Left renal pelvis (tissue), 4 donors: ENCODE measurements around the gene DIDO1. TPM values are rescaled to one million over a fixed set of nuclear protein-coding genes. Genes with fewer than 3 reads are reported as not detected.

Source experiments
- polyA plus RNA-seq, 4 donors: library from polyadenylated mRNA; unstranded; fragments of 120-200 nt; gene quantifications; one replicate each; pipeline ENCODE4 v1.2.1, GENCODE V29; 2013; ENCODE audit not compliant: insufficient read length in 4 of 4

The DIDO1 gene
- polyA plus RNA-seq, 4 donors, result 53.4 to 60.9 (median 59.5) TPM

Other genes starting within 250 kb of the DIDO1 start
- gene NTSR1, start 217.7 kb downstream of the DIDO1 start, polyA plus RNA-seq, result 1 to 10 TPM in 3 of 4 donors, under 1 TPM in 1; 0.10 to 1.4 (median 1.2) TPM
- 10 to 100 TPM; 14.8 to 17.2 (median 16.5) TPM for gene MRGBP, start 130.0 kb downstream of the DIDO1 start, polyA plus RNA-seq
- gene OGFR, start 121.7 kb downstream of the DIDO1 start, polyA plus RNA-seq, result 10 to 100 TPM; 20.6 to 36.1 (median 26.8) TPM
- 10 to 100 TPM; 17.5 to 51.8 (median 23.4) TPM for gene COL9A3, start 109.5 kb downstream of the DIDO1 start, polyA plus RNA-seq
- gene TCFL5, start 64.7 kb downstream of the DIDO1 start, polyA plus RNA-seq, result 10 to 100 TPM; 11.5 to 15.3 (median 13.7) TPM
- 10 to 100 TPM; 45.9 to 56.5 (median 53.9) TPM for gene GID8, start 11.6 kb upstream of the DIDO1 start, polyA plus RNA-seq
- gene SLC17A9, start 26.2 kb upstream of the DIDO1 start, polyA plus RNA-seq, result 1 to 10 TPM; 1.1 to 2.5 (median 1.3) TPM
- not detected for gene BHLHE23, start 80.5 kb upstream of the DIDO1 start, polyA plus RNA-seq